Small intestine (tissue), 16 donors: ENCODE measurements around the gene TNN. TPM values are rescaled to one million over a fixed set of nuclear protein-coding genes. Genes with fewer than 3 reads are reported as not detected.
A peak's percentile ranks its signal among the peaks of the same experiment; 100 is the strongest.
"Not testable (repeated sequence)": the region's sequence is repeated elsewhere in the genome, so short reads cannot be mapped to it uniquely, and the experiment has no call there.

Source experiments
- DNase-seq, 2 donors: peaks; one replicate each; pipeline versions ENCODE4 v3.0.0 to v3.0.0-alpha.2; 2013
- FAIRE-seq: peaks from 2 replicates; lab custom pipeline; 2012; peaks lifted over from hg19 to GRCh38; lab: Jason Lieb, UNC
- H3K27ac ChIP-seq, 3 donors: one replicate each; pipeline ENCODE4 v1.5.1; 2013; ENCODE audit warnings: low read length in 2 of 3, mild to moderate bottlenecking in 2 of 3, control low read depth in 1 of 3, inconsistent platforms in 1 of 3, low read depth in 1 of 3, moderate library complexity in 1 of 3
- H3K27me3 ChIP-seq, 3 donors: one replicate each; pipeline ENCODE4 v1.6.1; 2013; ENCODE audit warnings: low read length in 3 of 3, inconsistent platforms in 1 of 3; ENCODE audit not compliant: control insufficient read depth in 3 of 3, insufficient read depth in 3 of 3
- H3K36me3 ChIP-seq, 3 donors: one replicate each; pipeline ENCODE4 v1.6.1; 2013; ENCODE audit warnings: low read length in 3 of 3, inconsistent platforms in 1 of 3, low read depth in 1 of 3, mild to moderate bottlenecking in 1 of 3, moderate library complexity in 1 of 3; ENCODE audit not compliant: control insufficient read depth in 3 of 3, insufficient read depth in 2 of 3
- H3K4me1 ChIP-seq, 3 donors: one replicate each; pipeline ENCODE4 v1.6.1; 2013; ENCODE audit warnings: low read length in 2 of 3, inconsistent platforms in 1 of 3, low read depth in 1 of 3, mild to moderate bottlenecking in 1 of 3, moderate library complexity in 1 of 3; ENCODE audit not compliant: control insufficient read depth in 3 of 3, insufficient read depth in 2 of 3
- H3K4me3 ChIP-seq, 3 donors: one replicate each; pipeline ENCODE4 v1.5.1; 2013; ENCODE audit warnings: low read length in 3 of 3, control low read depth in 1 of 3, inconsistent platforms in 1 of 3, low read depth in 1 of 3, mild to moderate bottlenecking in 1 of 3, moderate library complexity in 1 of 3
- H3K9me3 ChIP-seq, 2 donors: one replicate each; pipeline ENCODE4 v1.6.1; 2013; ENCODE audit warnings: low read depth in 1 of 2, low read length in 1 of 2; ENCODE audit not compliant: control insufficient read depth in 2 of 2, insufficient read depth in 1 of 2
- WGBS, 3 donors: extraction: QIAGEN DNeasy Blood & Tissue Kit; methylation state at CpG; one replicate each; pipeline ENCODE4 v1.1.7; 2013; 5-methylcytosine and 5-hydroxymethylcytosine counted together
- long read RNA-seq, 10 donors: transcript quantifications; one replicate each; lab custom pipeline, GENCODE V29; 2026
- polyA plus RNA-seq, 4 donors: library from polyadenylated mRNA; stranded (reverse) in 3 of 4; unstranded in 1 of 4; fragments of 200-250 nt in 3 of 4; fragments of 120-200 nt in 1 of 4; gene quantifications; one replicate each; pipeline versions ENCODE4 v1.2.1 to v1.2.3, GENCODE V29; 2013
- donor health status: healthy with polysubstance abuse.
- donor health status: control.
- donor health status: control.
- donor health status: Bipolar disorder and iron deficiency.
- donor health status: healthy.

The TNN gene, protein sequence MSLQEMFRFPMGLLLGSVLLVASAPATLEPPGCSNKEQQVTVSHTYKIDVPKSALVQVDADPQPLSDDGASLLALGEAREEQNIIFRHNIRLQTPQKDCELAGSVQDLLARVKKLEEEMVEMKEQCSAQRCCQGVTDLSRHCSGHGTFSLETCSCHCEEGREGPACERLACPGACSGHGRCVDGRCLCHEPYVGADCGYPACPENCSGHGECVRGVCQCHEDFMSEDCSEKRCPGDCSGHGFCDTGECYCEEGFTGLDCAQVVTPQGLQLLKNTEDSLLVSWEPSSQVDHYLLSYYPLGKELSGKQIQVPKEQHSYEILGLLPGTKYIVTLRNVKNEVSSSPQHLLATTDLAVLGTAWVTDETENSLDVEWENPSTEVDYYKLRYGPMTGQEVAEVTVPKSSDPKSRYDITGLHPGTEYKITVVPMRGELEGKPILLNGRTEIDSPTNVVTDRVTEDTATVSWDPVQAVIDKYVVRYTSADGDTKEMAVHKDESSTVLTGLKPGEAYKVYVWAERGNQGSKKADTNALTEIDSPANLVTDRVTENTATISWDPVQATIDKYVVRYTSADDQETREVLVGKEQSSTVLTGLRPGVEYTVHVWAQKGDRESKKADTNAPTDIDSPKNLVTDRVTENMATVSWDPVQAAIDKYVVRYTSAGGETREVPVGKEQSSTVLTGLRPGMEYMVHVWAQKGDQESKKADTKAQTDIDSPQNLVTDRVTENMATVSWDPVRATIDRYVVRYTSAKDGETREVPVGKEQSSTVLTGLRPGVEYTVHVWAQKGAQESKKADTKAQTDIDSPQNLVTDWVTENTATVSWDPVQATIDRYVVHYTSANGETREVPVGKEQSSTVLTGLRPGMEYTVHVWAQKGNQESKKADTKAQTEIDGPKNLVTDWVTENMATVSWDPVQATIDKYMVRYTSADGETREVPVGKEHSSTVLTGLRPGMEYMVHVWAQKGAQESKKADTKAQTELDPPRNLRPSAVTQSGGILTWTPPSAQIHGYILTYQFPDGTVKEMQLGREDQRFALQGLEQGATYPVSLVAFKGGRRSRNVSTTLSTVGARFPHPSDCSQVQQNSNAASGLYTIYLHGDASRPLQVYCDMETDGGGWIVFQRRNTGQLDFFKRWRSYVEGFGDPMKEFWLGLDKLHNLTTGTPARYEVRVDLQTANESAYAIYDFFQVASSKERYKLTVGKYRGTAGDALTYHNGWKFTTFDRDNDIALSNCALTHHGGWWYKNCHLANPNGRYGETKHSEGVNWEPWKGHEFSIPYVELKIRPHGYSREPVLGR (N-terminal part only)
- polyA plus RNA-seq = under 1 TPM in 2 of 4 donors, not detected in 2; 0.01 to 0.28 TPM
- long read RNA-seq, donor 1 = 0 reads
- long read RNA-seq, donor 2 = 0 reads
- long read RNA-seq, donor 3 = 0 reads
- long read RNA-seq, donor 4 = 0 reads
- long read RNA-seq, donor 5 = 0 reads
- long read RNA-seq, donor 6 = 0 reads
- long read RNA-seq, donor 7 = 0 reads
- long read RNA-seq, donor 8 = 0 reads
- long read RNA-seq, donor 9 = 0 reads
- long read RNA-seq, donor 10, full-length matches to known transcripts = 1 of 1 reads
- long read RNA-seq, donor 10, partial matches to known transcripts = 0 of 1 reads
- long read RNA-seq, donor 10, other reads (novel, unspliced or antisense) = 0 of 1 reads

GRCh38 chr1:175067362-175068106, at the start of gene TNN:
TSS of gene TNN (plus strand) at chr1:175067833. CDS start at chr1:175077419, 9,586 bp downstream.
- Histone ChIP-seq H3K9me3 (no peaks in the 10 kb centered on the region), H3K27me3 (no peaks in the 10 kb centered on the region), H3K4me1 (no peaks in the 10 kb centered on the region), H3K4me3 (no peak within 1 kb of the TSS), H3K27ac (no peak within 1 kb of the TSS), H3K36me3 (no peaks in the 10 kb centered on the region)
- FAIRE-seq (no peak), DNase-seq (no peak)
- WGBS, 3 donors = 61 to 73% (median 67%) methylated on average over 9 of the region's 9 CpGs

DNA sequence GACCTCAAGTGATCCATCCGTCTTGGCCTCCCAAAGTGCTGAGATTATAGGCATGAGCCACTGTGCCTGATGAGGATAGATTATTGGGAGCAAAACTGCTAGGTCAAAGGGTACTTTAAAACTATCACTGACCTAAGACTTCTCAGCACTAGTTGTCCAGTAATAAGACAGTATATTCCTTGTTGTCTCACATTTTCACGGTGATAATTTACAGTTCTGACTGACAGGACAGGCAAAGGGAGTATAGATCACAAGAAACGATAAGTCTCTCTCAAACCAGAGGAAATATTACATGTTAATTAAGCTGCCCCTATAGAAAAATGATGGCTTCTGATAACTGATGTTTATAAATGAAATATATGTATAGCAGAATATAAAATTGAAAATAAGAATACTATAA, 48.1 kb upstream of the TNN start:
- Histone ChIP-seq H3K36me3 (peaks cover 9 to 22% (median 13%) of the 10 kb centered on the region in 3 donors), H3K4me3 (no peak overlapping the region), H3K27me3 (no peaks in the 10 kb centered on the region), H3K4me1 (no peaks in the 10 kb centered on the region), H3K9me3 (no peaks in the 10 kb centered on the region), H3K27ac (no peak overlapping the region)
- WGBS, 3 donors = 83 to 93% (median 89%) methylated on average over 3 of the region's 3 CpGs
- DNase-seq (no peak), FAIRE-seq (no peak)

- 2 to 4% (median 3%) methylated on average over 42 of the region's 42 CpGs for WGBS, 3 donors
- FAIRE-seq (no peak), DNase-seq (peak; percentile 97 to 99)
- Histone ChIP-seq H3K9me3 (no peaks in the 10 kb centered on the region), H3K27me3 (no peaks in the 10 kb centered on the region), H3K36me3 (no peaks in the 10 kb centered on the region), H3K4me3 (peak within 1 kb of the TSS; percentile 73 to 96 (median 92)), H3K27ac (peak within 1 kb of the TSS; percentile 71 to 95 (median 83)), H3K4me1 (no peaks in the 10 kb centered on the region)
Measured at GRCh38 chr1:175023043-175023921, 44.4 kb upstream of the TNN start, which contains the start of gene MRPS14. TSS of gene MRPS14 (minus strand) at chr1:175023425. CDS start at chr1:175023408, 17 bp downstream.

GRCh38 chr1:175023922-175024242, 43.8 kb upstream of the TNN start:
- 86 to 95% (median 93%) methylated on average over 2 of the region's 2 CpGs for WGBS, 3 donors
- DNase-seq, H3K27me3 ChIP-seq, H3K9me3 ChIP-seq, H3K36me3 ChIP-seq, FAIRE-seq, H3K4me1 ChIP-seq: not testable (repeated sequence)
- H3K27ac ChIP-seq = peak overlapping the region; percentile 45 to 83 (median 67)
- peak overlapping the region in 1 of 3 donors; percentile 96 for H3K4me3 ChIP-seq

- DNase-seq (no peak), FAIRE-seq (no peak)
- Histone ChIP-seq H3K27ac (no peak overlapping the region), H3K27me3 (no peaks in the 10 kb centered on the region), H3K36me3 (no peaks in the 10 kb centered on the region), H3K4me1 (peaks cover 0 to 7% (median 0%) of the 10 kb centered on the region in 3 donors), H3K4me3 (no peak overlapping the region), H3K9me3 (no peaks in the 10 kb centered on the region)
- 92 to 97% (median 96%) methylated on average over 2 of the region's 2 CpGs for WGBS, 3 donors
Measured at GRCh38 chr1:175024773-175025172, 42.9 kb upstream of the TNN start.

GRCh38 chr1:175033953-175034352, 33.7 kb upstream of the TNN start:
- Histone ChIP-seq H3K27ac (no peak overlapping the region), H3K27me3 (no peaks in the 10 kb centered on the region), H3K36me3 (no peaks in the 10 kb centered on the region), H3K9me3 (no peaks in the 10 kb centered on the region), H3K4me3 (no peak overlapping the region), H3K4me1 (peaks cover 0 to 6% (median 0%) of the 10 kb centered on the region in 3 donors)
- WGBS, 3 donors = 66 to 79% (median 69%) methylated on average over 4 of the region's 4 CpGs
- FAIRE-seq (no peak), DNase-seq (peak in 1 of 2 donors; percentile 9)
